ENCODE data around the gene TASP1.

The TASP1 gene

DNA sequence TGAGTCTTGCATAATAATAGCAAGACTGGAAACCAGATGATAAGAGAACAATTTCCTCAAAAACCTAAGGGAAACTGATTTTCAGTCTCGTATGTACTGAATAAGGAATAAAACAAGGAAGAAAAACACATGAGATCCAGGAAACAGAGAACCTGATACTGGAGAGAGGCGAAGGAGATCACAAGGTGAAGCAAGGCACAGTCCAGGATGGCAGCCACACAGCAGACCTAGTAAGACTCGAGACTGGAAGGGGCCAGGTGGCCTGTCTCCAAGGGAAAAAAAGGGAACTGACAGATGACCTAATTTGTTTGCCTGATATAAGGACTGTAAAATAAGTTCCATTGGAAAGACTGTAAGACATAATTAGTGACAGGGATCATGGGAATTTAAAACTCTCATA lies 71.1 kb downstream of the TASP1 start:
- DNase-seq, result no peak

DNA sequence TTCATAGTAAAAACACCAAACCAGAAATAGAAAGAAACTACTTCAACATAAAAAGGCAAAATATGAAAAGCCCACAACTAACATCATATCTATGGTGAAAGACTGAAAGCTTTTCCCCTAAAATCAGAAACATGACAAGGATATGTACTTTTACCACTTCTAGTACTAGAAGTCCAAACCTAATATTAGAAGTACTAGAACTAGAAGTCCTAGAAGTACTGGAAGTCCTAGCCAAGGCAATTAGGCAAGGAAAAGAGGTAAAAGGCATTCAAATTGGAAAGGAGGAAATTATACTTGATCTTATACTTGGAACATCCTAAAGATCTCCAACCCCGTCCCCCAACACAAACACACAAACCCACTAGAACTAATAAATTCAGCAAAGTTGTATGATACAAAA lies 74.9 kb downstream of the TASP1 start:
- no peak for DNase-seq

DNA sequence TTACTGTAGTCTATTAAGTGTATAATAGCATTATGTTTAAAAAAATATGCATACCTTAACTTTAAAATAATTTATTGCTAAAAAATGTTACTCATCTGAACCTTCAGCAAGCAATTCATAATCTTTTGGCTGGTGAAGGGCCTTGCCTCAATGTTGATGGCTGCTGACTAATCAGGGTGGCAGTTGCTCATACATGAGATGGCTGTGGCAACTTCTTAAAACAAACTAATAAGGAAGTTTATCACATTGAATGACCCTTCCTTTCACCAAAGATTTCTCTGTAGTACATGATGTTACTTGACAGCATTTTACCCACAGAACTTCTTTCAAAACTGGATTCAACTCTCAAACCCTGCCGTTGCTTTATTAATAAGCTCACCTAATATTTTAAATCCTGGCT lies 84.0 kb downstream of the TASP1 start:
- no peak for DNase-seq

DNA sequence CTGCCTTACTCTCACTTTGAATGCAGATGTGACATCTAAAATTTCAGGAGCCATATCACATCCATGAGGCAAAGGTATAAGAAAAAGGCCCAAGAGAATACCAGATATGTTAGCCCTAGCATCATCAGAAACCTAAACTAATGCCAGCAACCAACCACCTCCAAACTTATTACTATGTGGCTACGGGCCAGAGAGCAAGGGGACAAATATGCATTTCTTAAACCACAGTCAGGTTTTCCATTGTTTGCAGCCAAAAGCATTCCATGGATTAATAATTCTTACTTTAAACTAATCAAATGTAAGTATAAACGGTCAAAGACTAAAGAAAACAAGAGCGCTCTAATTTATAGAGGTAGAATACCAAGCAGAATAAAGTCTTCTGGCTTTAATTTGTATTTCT lies 84.7 kb downstream of the TASP1 start:
- no peak for DNase-seq

DNA sequence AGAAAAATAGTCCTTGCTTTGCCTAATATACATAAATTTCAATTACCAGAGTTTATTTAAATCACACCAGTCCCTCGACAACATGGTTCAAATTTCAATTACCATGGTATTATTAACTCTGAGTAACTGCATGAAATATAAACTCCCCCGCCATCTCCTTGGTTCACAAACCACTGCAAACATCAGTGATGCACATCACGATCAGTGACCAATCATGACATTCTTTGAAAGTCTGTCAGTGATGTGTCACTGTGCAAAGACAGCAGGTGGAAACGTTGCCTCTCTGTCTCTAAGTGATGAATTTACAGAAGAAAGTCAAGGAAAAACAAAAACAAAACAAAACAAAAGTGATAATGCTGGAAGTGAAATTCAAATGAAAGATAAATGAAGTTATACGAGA lies 86.7 kb downstream of the TASP1 start:
- no peak for DNase-seq

DNA sequence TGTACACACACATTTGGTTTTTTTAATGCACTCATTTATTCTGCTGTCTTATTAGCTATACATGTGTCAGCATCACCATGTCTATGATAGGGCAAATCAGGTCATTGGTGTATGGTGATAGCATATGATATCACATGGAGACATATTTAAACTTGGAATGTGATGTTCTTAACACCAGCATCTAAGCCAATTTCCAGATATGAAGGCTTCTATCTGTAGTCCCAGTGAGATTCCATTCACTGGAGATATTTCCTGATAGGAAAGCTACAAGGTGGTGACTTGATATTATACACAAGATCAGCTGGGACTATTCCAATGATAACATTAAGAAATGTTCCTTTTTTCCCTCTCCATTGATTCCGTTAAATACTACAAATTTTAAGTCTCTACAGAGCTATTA lies 89.3 kb downstream of the TASP1 start:
- DNase-seq, result no peak

DNA sequence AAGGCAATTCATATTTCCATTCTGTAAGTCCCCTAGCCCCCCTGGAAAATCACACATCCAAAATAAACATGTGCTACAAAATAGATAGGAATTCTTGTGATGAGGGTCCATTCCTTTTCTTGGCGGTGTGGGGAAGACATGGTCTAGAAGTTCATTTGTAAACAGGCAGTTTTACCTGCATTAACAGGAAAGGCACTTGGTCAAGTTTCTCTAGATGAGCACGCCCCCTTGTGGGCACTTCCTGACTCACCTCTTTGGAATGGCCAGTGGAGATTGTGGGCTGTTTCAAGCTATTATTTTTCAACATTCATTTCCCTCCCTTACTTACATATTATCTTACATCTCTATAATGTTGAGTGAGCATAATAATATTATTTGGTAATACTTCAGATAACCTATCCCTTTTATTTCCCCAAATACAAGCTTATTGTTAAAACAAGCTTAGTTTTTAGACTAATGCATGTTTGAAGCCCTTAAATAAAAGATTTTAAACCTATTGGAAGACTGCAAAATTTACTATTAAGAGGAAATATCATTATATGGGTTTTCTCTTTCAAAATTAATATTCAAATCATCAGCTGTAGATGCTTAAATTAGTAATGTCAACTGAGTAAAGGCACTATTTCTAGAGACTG lies 92.1 kb downstream of the TASP1 start:
- DNase-seq, result peak; percentile 34

DNA sequence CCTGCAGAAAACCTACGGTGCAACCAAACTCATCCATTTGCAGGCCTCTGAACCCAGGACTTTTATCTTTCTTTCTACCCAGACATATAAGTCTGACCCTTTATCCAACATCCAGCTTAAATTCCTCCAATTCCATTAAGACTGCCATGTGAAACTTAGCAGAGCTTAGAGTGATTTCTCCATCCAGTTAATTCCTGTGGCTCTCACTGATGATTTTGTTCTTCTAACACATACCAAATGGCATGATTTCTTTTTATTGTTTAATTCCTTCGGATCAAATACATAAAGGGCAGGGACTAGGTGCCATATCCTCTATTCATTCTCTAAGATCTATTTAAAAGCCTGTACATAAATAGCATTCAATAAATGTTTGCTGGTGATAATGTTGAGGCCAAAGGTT lies 92.9 kb downstream of the TASP1 start:
- DNase-seq, result no peak

DNA sequence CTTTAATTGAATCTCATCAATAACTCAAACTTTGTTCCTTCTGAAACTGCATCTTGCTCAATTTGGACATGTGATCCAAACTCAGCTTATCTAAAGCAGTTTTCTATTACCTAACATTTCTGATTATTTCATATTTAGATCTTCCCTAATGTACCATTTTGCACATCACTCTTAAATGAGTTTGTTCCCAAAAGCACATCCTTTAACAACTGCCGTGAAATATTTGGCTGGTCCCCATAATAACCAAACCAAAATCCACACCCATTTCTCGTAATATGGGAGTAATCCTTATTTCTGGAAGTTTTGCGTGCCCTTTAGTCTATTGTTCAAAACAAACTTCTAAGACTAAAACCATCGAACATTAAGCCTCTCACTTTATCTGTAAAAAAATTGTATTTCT lies 94.9 kb downstream of the TASP1 start:
- DNase-seq, result no peak

DNA sequence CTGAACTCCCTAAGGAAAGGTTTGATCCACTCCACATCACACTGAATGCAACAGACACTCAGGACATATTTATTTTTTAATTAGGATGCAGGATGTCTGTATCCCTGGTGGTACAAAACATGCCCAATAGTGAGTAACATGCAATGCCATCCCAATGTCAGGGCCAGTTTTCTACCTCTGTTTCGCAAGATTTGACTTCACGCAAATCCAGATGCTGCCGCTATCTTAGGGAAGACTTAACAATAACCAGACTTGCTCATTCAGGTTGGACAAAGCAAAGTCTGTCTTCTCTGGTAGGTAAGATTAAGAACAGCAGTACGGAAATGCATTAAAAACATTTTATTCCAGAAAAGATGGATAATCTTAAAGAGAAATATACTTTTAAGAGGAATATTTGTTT lies 103.1 kb downstream of the TASP1 start:
- no peak for DNase-seq

DNA sequence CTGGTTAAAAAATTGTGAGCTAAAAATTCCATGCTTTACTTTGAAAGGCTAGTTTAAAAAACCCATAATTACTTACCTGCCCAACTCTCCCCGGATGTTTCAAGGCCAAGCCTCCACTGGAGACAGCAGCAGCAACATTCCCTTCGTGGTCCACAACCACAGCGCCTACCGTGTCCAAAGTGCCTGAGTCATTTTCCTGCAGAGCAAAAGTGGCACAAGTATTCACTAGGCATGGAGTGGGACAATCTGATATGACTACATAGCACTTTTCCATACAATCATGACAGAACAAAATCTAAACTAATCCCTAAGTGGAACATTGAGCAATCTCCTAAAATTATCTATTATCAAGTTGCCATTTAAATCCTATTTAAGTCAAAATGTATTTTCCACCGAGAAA lies 104.8 kb downstream of the TASP1 start:
- DNase-seq, result no peak

DNA sequence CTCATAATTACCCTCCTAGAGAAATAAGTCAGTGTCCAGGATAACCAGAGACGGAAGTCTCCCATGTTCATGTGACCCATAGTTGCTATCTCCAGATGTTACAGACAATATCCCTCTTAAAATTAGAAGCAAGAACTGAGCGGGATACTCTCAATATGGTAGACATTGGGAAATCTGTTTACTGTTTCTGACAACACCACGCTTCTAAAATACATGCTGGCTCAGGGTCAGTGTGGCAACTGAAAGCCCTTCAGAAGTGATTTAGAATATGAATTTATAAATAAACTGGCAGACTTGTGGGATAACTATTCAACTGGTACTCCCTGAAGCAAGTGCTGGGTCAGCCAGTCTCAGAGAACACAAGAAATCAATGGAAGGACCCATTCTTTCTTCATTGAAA lies 108.6 kb downstream of the TASP1 start:
- no peak for DNase-seq

DNA sequence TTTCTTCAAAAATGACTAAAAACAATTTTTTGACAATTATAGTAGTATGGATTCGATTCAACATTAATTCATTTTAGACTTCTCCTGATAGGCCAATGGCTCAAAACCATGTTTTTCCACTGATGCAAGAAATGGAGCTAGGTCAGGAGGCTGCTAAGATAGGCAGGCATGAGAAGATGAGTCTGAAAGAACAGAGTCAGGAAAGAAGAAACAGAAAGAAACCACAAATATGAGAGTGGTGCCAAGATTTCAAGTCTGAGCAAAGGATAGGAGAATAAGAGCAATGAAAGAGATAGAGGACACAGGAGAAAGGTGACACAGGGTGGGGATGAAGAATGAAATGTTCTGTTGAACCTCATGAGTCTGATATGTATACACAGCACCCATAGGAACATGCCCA lies 112.2 kb downstream of the TASP1 start:
- no peak for DNase-seq

DNA sequence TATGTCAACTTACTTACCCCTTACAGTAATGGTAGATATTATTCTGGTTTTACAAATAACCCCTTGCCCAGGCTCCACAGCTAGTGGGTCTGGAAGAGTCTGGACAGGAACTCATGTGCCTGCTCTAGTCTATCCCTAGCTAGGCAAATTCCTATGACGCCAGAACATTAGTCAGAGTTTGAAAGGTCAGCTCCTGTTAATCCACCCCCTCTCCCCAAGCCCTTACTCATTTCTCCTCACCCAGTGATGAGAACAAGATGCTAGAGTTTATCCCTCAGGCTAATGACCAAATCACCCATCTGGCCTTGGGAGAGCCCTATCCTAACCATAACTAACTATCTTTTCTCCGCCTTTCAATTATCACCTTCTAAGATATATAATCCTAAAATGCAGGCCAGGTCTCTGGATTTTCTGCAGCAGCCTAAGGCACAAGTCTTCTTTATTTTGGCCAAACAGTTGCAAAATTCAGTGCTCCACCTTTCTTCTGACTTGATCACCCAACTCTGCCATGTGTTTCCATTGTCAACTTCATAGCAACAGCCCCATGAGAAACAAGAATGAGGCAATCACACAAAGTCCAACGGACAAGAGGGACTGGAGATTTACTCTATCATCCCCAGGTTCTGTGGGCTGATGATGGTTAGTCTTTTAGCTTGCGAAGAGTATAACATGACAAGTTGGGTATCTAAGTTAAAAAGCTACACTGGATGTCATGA lies 113.3 kb downstream of the TASP1 start:
- no peak for DNase-seq

DNA sequence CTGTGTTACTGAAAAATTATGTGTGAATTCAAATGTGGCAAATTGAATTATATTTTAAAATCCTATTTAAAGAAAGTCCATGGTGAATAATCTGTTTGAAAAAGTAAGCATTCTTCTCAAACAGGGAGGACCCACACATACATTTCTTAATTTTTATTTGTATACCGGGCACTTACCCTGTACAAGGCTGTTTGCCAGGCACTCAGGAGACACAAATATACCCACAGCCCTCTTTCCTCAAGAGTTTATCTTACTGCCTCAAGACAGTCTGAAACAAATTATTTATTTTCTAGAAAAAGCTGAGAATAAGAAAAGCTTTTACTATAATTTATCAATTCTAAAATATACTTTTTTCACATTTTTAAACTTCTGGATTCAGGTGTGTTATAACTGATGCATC lies 114.4 kb downstream of the TASP1 start:
- no peak for DNase-seq

DNA sequence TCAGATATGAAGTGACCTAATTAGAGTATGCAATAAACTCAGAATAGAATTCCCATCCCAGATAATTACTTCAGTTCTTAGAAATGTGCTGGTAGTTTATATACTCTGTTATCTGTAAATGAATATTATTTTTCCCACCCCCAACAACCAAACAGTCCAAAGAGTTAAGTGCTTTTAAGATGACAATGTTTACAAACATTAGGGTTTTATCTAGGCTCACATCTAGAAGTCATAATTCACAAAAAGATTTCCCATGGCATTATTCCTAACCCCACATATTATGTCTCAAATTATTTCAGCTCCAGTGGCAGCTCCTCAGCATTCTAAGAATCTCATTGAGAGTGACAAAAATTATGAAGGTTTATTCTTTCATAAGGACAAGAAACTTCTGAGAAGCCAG lies 120.9 kb downstream of the TASP1 start:
- DNase-seq, result no peak

DNA sequence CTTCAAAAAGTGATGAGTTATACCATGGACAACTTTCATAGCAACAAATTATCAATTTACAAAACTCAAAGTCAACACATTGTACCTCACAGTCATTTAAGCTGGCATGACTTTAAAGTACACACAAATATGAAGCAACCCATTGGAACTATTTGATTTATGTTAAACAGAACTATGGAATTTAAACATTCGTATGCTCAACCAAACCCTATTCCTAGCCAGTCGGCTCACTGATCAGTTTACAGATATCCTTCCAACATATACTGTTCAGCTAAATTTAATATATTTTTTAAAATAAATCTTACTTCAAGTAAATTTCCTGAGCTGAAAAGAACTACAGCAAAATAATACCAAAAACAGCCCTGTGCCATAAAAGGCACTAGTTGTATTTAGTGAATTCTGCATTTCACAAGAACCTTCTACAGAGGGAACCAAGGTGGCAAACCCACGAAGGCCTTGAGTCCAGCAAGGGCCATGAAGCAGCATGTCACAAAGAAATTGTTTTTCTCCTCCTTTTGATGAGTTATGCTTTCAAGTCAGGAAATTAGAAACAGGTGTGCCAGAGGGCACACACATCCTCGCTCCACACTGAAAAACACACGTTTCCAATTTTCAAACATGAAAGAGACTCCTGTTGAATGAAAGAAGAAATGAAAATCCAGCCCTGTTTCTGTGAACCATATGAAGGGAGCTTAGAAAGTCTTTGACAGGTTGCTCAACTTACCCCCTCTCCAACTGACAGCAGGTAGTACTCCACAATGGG lies 122.8 kb downstream of the TASP1 start:
- no peak for DNase-seq

DNA sequence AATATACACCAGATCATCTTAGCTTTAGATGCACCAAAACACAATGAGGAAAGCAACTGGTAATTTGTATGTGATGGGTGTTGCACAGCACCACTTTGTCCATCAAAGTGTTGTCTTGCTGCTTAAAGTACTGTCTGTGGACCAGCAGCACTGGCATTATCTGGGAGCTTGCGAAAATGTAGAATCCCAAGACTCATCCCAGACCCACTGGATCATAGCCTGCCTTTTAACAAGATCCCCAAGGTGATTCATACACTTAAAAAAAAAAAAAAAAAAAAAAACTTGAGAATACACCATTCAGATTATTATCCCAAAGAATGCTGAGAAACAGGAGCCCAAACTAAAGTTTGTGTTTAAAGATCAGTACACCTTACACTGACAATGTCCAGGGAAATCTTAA lies 123.4 kb downstream of the TASP1 start:
- no peak for DNase-seq

DNA sequence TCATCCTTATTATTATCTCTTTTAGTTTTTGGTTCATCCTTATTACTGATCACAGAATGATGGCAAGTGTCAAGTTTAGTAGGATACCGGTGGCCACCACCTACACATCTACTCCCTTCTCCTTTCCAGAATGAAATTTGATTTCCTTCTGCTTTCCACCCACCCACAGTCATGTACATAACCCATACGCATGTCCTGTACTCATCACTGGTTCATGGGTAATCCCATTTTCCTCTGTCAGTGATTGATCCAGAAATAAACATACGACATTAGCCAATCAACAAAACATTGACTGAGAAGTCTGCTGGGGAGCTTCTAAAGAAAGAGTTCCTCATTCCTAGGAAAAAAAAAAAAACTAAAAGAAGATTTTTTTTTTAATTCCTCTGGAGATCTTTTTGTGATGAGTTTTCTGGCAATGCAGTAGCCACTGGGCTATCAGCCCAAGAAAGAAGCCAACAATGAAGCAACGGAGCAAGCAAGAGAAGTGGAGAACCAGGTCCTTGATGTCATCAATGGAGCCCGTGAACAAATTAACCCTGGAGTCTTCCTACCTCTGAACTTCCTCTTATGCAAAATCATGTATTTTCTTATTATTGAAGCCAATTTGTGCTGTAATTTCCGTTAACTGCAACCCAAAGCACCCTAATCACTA lies 127.8 kb downstream of the TASP1 start:
- DNase-seq, result no peak

DNA sequence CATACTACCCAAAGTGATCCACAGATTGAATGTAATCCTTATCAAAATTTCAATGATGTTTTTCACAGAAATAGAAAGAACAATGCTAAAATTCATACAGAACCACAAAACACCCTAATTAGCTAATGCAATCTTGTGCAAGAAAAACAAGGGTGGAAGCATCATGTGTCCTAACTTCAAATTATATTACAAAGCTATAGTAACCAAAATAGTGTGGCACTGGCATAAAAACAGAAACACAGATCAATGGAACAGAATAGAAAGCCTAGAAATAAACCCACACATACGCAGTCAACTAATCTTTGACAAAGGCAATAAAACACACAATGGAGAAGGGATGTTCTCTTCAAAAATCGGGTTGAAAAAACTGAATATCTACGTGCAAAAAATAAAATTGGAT lies 131.1 kb downstream of the TASP1 start:
- DNase-seq, result no peak

DNA sequence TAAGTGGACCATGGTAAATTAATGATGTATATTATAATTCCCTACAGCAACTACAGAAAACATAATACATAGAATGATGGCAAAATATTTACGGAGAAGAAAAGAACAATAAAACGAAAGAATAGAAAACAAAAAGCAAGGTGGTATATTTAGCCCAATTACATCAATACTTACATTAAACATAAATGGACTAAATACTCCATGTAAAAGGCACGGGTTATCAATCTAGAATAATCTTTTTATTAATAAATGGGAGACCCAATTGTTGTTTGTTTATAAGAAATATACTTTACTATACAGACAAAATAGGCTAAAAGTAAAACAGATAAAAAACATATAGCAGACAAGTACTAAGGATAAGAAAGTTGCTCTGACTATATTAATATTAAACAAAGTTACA lies 137.2 kb downstream of the TASP1 start:
- no peak for DNase-seq

DNA sequence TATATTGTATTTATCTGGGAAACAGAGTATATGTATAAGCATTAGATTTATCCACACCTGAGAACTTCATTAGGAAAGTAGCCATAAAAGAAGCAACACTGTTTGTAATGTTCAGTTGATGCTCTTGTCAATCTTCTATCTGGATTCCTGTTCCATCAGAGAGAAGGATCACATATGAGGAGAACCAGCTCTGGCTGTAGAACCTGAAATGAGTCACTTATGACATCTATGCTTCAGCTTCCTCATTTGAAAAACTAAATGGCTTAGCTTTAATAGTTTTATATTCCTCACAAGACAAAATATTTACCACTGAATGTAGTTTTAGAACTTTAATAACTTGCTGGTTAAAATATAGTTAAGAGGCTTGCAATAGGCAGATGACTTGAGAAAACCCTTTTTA lies 144.7 kb downstream of the TASP1 start:
- DNase-seq, result no peak

DNA sequence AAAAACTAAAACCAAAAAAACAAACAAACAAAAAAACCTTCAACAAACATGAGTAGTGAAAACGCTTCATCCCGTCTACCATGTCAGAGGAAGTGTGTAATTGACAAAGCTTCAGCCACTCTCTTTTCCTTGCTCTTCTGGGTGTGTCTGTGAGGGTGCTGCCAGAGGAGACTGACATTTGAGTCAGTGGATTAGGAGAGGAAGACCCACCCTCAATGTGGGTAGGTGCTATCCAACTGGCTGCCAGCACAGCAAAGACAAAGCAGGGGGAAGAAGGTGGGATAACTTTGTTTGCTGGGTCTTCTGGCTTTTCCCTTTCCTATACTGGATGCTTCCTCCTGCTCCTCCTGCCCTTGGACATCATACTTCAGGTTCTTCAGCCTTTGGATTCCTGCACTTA lies 145.6 kb downstream of the TASP1 start:
- no peak for DNase-seq

DNA sequence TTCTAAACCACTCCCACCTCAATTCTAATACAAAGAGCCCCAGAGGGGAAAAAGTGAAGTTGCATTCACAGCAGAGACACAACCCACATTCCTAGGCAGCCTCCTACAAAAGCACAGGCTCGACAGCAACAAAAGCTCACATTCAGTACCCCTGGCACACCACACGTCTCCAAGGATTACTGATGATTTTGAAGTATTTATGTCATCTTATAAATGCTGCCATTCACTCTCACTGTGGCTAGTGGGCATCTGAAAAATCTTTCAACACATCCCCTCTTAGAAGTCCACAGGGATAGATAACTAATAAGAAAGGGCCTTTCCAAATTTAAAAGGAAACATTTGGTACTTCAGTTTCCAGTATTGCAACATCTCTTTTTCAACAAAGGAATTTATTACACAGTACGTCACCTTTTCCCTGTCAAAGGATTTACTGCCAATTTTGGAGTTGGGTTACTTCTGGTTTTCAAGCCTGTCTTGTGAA lies 146.7 kb downstream of the TASP1 start:
- DNase-seq, result no peak

Data from activated effector memory CD4-positive, alpha-beta T cell treated with Interleukin-2 at 50 U/mL for 16 hours (primary cell).